ENCODE results near the gene TRIO. TPM values are rescaled to one million over a fixed set of nuclear protein-coding genes. Genes with fewer than 3 reads are reported as not detected.

TRIO gene
- total and polyA plus RNA-seq, 2 of the 8 experiments (the other 6 are each of a cell fraction or from before 2014, with no cell fraction given): 35.1 to 69.1 TPM

- Histone ChIP-seq H3K14ac (ENCODE audit: insufficient read length) (no peak overlapping the region), H3K79me2 (ENCODE audit: control insufficient read depth in 1 of 2, insufficient read depth in 2 of 2, low read length in 2 of 2) (no peaks in the 10 kb centered on the region), H3K4me2 (ENCODE audit: insufficient read depth in 1 of 2, low read depth in 2 of 2, low read length in 2 of 2) (no peak overlapping the region), H4K5ac (ENCODE audit: insufficient read length, low read depth, low read length) (no peak overlapping the region), H3K4me3 (ENCODE audit: extremely low read depth in 1 of 4, insufficient read depth in 2 of 4, low read depth in 3 of 4, low read length in 4 of 4) (no peak overlapping the region), H3K36me3 (ENCODE audit: control insufficient read depth in 2 of 4, insufficient read depth in 4 of 4, low read length in 3 of 4) (peaks cover 2 to 18% (median 7%) of the 10 kb centered on the region in 4 experiments; a peak in 7 of 8 replicates), H3K9me3 (ENCODE audit: insufficient read depth in 2 of 2, low read depth in 1 of 2, low read length in 1 of 2) (no peaks in the 10 kb centered on the region), H3K4ac (replicated peaks; ENCODE audit: insufficient read length, low read depth, low read length) (no peak overlapping the region), H2BK15ac (ENCODE audit: low read length) (no peak overlapping the region), H3K56ac (replicated peaks; ENCODE audit: insufficient read length, low read depth, low read length) (no peak overlapping the region), H3K23me2 (ENCODE audit: low read depth, low read length) (no peaks in the 10 kb centered on the region; the same call in 1 of the 2 replicates), H3K18ac (ENCODE audit: extremely low read depth, low read length) (no peak overlapping the region), H2BK5ac (ENCODE audit: low read depth, low read length) (no peak overlapping the region), H2BK120ac (replicated peaks; ENCODE audit: low read depth, low read length) (no peak overlapping the region), H2BK20ac (ENCODE audit: low read length) (no peak overlapping the region), H3K27ac (ENCODE audit: low read depth, low read length) (no peak overlapping the region), H3K4me1 (replicated peaks in 1 of 4; ENCODE audit: control insufficient read depth in 3 of 4, insufficient read depth in 4 of 4, low read length in 3 of 4) (peaks cover 4 to 14% (median 11%) of the 10 kb centered on the region in 4 experiments), H2AK5ac (ENCODE audit: low read depth, low read length) (no peak overlapping the region), H3K9ac (replicated peaks in 1 of 4; ENCODE audit: extremely low read depth in 1 of 4, low read depth in 3 of 4, low read length in 3 of 4) (no peak overlapping the region), H2BK12ac (ENCODE audit: low read depth, low read length) (no peak overlapping the region), H2AFZ (ENCODE audit: low read length) (no peak overlapping the region), H4K20me1 (replicated peaks in 1 of 2; ENCODE audit: control insufficient read depth in 1 of 2, insufficient read depth in 2 of 2, low read length in 2 of 2) (no peaks in the 10 kb centered on the region), H4K91ac (replicated peaks; ENCODE audit: insufficient read length, low read length) (no peak overlapping the region), H3K79me1 (ENCODE audit: low read depth, low read length) (peaks cover 2% of the 10 kb centered on the region; the same call in 1 of the 2 replicates), H4K8ac (ENCODE audit: extremely low read depth, insufficient read depth, low read length) (no peak overlapping the region), H3K23ac (ENCODE audit: insufficient read length) (no peak overlapping the region), H3K27me3 (replicated peaks in 1 of 4; ENCODE audit: control insufficient read depth in 3 of 4, extremely low read depth in 1 of 4, insufficient read depth in 3 of 4, low read length in 3 of 4) (no peaks in the 10 kb centered on the region)
- ChIA-PET POLR2A (ENCODE audit: partially characterized antibody) (no interaction called here), CTCF (ENCODE audit: partially characterized antibody) (interaction anchor here (0.6 to 2.3 kb wide), 5 partner anchors 15 to 418 kb away, joined by 3 to 13 read pairs (median 3); no protein-coding TSS in a partner anchor)
- 85% methylated on average over 11 of the region's 11 CpGs; no CpG with 5 or more reads in 1 of the 2 experiments for WGBS, 2 experiments (ENCODE audit: extremely low coverage in 1 of 2, insufficient coverage in 1 of 2, insufficient read length in 1 of 2, insufficient replicate concordance in 2 of 2, low coverage in 1 of 2, low lambda C conversion rate in 2 of 2, missing lambda C conversion rate in 1 of 2)
- DNase-seq (ENCODE audit: low read depth in 1 of 2, low spot score in 2 of 2): no peak
- FAIRE-seq: no peak
- no peak for TF ChIP-seq EP300 (IDR thresholded peaks at IDR 0.05; ENCODE audit: borderline replicate concordance in 1 of 2, low read depth in 2 of 2, low read length in 2 of 2)
- TF ChIP-seq TEAD4 (IDR thresholded peaks at IDR 0.05; ENCODE audit: low read depth, low read length): no peak
- TF ChIP-seq RAD21 (IDR thresholded peaks at IDR 0.05 in 1 of 2, conservative IDR thresholded peaks at IDR 0.05 in 1 of 2; ENCODE audit: low read depth in 2 of 2, low read length in 2 of 2): no peak
- TF ChIP-seq E2F6 (IDR thresholded peaks at IDR 0.05): no peak
- no peak for TF ChIP-seq SP4 (IDR thresholded peaks at IDR 0.05; ENCODE audit: low read length)
- TF ChIP-seq MAFK (IDR thresholded peaks at IDR 0.05; ENCODE audit: low read depth, low read length): no peak
- TF ChIP-seq KDM4A (IDR thresholded peaks at IDR 0.05; ENCODE audit: low read depth, low read length, severe bottlenecking): no peak
- no peak for TF ChIP-seq TBP (IDR thresholded peaks at IDR 0.05; ENCODE audit: low read depth, low read length)
- TF ChIP-seq SRF (IDR thresholded peaks at IDR 0.05; ENCODE audit: low read depth, low read length): no peak
- TF ChIP-seq CTCF (IDR thresholded peaks at IDR 0.05; ENCODE audit: control extremely low read depth in 1 of 3, insufficient read depth in 1 of 3, low read depth in 1 of 3, low read length in 3 of 3): no peak
- no peak for TF ChIP-seq POLR2AphosphoS5 (IDR thresholded peaks at IDR 0.05; ENCODE audit: low read depth, low read length)
These were observed 270.9 kb downstream of the TRIO start for GRCh38 chr5:14414007-14414406.
